Suprapubic skin (tissue), 4 donors: Measurements from ENCODE around the gene DPYSL3. TPM values are rescaled to one million over a fixed set of nuclear protein-coding genes. Genes with fewer than 3 reads are reported as not detected.
A peak's percentile ranks its signal among the peaks of the same experiment; 100 is the strongest.

Source experiments
- DNase-seq, 2 donors: peaks; one replicate each; pipeline ENCODE4 v3.0.0-alpha.2; 2019; ENCODE audit warnings: low spot score in 2 of 2
- H3K27ac ChIP-seq: fragments of 200-600 bp; sonication (generic); one replicate; pipeline ENCODE4 v1.5.1; 2019
- H3K27me3 ChIP-seq: fragments of 200-600 bp; sonication (generic); one replicate; pipeline ENCODE4 v1.5.1; 2019
- H3K36me3 ChIP-seq: fragments of 200-600 bp; sonication (generic); one replicate; pipeline ENCODE4 v1.5.1; 2019
- H3K4me1 ChIP-seq: fragments of 200-600 bp; sonication (generic); one replicate; pipeline ENCODE4 v1.5.1; 2019
- H3K4me3 ChIP-seq: fragments of 200-600 bp; sonication (generic); one replicate; pipeline ENCODE4 v1.5.1; 2019; ENCODE audit warnings: mild to moderate bottlenecking
- H3K9me3 ChIP-seq: fragments of 200-600 bp; sonication (generic); one replicate; pipeline ENCODE4 v1.5.1; 2019
- EP300 ChIP-seq: sonication (generic); formaldehyde crosslinking; IDR thresholded peaks from one replicate; pipeline ENCODE4 v1.6.1; 2017; ENCODE audit warnings: antibody characterized with exemption
- POLR2A ChIP-seq, 2 donors: fragments of 450-650 bp; IDR thresholded peaks; one replicate each; pipeline ENCODE4 v1.6.1; 2017; ENCODE audit warnings: antibody characterized with exemption in 2 of 2, mild to moderate bottlenecking in 2 of 2, moderate library complexity in 2 of 2
- POLR2AphosphoS5 ChIP-seq, 3 donors: sonication (generic); formaldehyde crosslinking; IDR thresholded peaks; one replicate each; pipeline ENCODE4 v1.6.1; 2017; ENCODE audit warnings: antibody characterized with exemption in 3 of 3
- WGBS: methylation state at CpG from one replicate; pipeline ENCODE4 v1.1.5; 2018; 5-methylcytosine and 5-hydroxymethylcytosine counted together
- total RNA-seq, 4 donors: library from RNA; depleted of rRNA; stranded (reverse); fragments of >200 nt; gene quantifications; one replicate each; pipeline ENCODE4 v1.1.0, GENCODE V29; 2016
- TF ChIP-seq, protein P1 (sequence below), 2 donors: fragments of 200-600 bp in 1 of 2; fragments of 450-650 bp in 1 of 2; sonication (generic) in 1 of 2; IDR thresholded peaks; one replicate each; pipeline ENCODE4 v1.5.1; 2016 to 2019; ENCODE audit warnings: antibody characterized with exemption in 2 of 2, mild to moderate bottlenecking in 1 of 2, moderate library complexity in 1 of 2

The DPYSL3 gene
- total RNA-seq, 4 donors from 2014 or later: 12.0 to 22.2 (median 16.6) TPM

DNA sequence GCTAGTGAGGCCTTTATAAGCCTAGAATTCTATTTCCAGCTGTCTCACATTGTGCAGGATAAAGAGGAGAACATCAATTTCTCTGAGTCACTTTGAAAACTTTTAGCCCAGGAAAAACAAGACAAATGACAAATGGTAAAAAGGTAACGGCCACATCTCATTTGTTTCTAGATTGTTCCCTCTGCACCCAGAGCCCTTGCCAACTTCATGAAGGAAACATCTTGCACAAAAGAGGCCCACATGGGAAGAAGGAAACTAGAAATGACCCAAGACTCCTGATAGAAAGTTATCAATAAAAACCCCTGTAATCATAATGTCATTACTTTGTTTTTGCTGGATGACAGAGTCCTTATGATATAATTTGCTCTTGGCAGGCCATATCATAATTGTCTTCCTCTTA is 5.3 kb downstream of the DPYSL3 start:
- no peak overlapping the region for H3K4me3 ChIP-seq
- no peaks in the 10 kb centered on the region for H3K9me3 ChIP-seq
- peaks cover 30% of the 10 kb centered on the region for H3K4me1 ChIP-seq
- 49% methylated on average over 1 of the region's 1 CpG for WGBS
- no peak for TF ChIP-seq EP300
- TF ChIP-seq, protein P1, sequence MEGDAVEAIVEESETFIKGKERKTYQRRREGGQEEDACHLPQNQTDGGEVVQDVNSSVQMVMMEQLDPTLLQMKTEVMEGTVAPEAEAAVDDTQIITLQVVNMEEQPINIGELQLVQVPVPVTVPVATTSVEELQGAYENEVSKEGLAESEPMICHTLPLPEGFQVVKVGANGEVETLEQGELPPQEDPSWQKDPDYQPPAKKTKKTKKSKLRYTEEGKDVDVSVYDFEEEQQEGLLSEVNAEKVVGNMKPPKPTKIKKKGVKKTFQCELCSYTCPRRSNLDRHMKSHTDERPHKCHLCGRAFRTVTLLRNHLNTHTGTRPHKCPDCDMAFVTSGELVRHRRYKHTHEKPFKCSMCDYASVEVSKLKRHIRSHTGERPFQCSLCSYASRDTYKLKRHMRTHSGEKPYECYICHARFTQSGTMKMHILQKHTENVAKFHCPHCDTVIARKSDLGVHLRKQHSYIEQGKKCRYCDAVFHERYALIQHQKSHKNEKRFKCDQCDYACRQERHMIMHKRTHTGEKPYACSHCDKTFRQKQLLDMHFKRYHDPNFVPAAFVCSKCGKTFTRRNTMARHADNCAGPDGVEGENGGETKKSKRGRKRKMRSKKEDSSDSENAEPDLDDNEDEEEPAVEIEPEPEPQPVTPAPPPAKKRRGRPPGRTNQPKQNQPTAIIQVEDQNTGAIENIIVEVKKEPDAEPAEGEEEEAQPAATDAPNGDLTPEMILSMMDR (IDR thresholded peaks at IDR 0.05): no peak
- no peak for TF ChIP-seq POLR2A (IDR thresholded peaks at IDR 0.05)
- TF ChIP-seq POLR2AphosphoS5 (IDR thresholded peaks at IDR 0.05): no peak
- no peaks in the 10 kb centered on the region for H3K36me3 ChIP-seq
- peaks cover 11% of the 10 kb centered on the region for H3K27me3 ChIP-seq
- DNase-seq: no peak
- peak overlapping the region; percentile 54 for H3K27ac ChIP-seq

DNA sequence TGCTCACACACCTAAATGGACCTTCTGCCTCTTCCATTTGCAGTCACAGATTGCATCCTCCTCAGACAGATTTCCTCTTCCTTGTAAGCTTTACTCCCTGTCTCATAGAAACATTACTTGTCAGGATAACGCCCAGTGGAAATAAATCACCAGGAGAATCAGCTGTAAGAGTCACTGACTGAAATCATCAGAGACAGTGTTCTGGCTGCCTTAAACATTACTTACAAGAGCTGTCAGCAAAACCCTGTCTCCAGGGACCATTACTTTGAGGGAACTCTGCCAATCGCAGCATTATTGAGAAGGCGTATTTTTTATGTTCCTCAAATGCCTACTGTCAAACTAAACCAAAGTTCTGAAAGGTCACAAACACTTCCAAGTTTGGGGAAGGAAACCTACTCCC is 5.9 kb downstream of the DPYSL3 start:
- Histone ChIP-seq H3K27me3 (peaks cover 6% of the 10 kb centered on the region), H3K27ac (peak overlapping the region; percentile 54), H3K4me1 (peaks cover 25% of the 10 kb centered on the region), H3K36me3 (no peaks in the 10 kb centered on the region), H3K9me3 (no peaks in the 10 kb centered on the region), H3K4me3 (no peak overlapping the region)
- DNase-seq: no peak
- 17% methylated on average over 3 of the region's 3 CpGs for WGBS
- TF ChIP-seq, protein P1 (IDR thresholded peaks at IDR 0.05): no peak
- no peak for TF ChIP-seq EP300
- no peak for TF ChIP-seq POLR2AphosphoS5 (IDR thresholded peaks at IDR 0.05)
- TF ChIP-seq POLR2A (IDR thresholded peaks at IDR 0.05): no peak

DNA sequence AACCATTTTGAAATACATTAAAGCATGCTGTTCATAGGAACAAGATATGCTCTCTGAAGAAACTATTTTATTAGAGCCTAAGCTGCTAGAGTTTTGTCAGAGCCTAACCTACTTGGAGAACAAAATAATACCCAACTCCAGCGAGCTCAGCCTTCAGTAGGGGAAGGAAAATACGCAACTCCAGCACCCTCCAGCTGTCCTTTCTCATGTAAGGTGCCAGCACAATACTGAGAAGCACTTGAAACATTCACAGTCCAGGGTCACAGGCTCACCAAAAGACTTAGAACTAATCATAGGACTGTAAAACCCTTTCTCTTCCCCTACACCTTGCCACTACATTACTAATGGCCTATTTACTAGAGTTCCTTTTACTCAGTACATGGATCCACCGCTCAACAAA is 18.9 kb downstream of the DPYSL3 start:
- 84% methylated on average over 3 of the region's 3 CpGs for WGBS
- Histone ChIP-seq H3K36me3 (no peaks in the 10 kb centered on the region), H3K27me3 (no peaks in the 10 kb centered on the region), H3K4me1 (no peaks in the 10 kb centered on the region), H3K4me3 (no peak overlapping the region), H3K9me3 (no peaks in the 10 kb centered on the region), H3K27ac (no peak overlapping the region)
- TF ChIP-seq, protein P1 (IDR thresholded peaks at IDR 0.05): no peak
- TF ChIP-seq POLR2A (IDR thresholded peaks at IDR 0.05) (no peak), POLR2AphosphoS5 (IDR thresholded peaks at IDR 0.05) (no peak), EP300 (no peak)
- DNase-seq: no peak

DNA sequence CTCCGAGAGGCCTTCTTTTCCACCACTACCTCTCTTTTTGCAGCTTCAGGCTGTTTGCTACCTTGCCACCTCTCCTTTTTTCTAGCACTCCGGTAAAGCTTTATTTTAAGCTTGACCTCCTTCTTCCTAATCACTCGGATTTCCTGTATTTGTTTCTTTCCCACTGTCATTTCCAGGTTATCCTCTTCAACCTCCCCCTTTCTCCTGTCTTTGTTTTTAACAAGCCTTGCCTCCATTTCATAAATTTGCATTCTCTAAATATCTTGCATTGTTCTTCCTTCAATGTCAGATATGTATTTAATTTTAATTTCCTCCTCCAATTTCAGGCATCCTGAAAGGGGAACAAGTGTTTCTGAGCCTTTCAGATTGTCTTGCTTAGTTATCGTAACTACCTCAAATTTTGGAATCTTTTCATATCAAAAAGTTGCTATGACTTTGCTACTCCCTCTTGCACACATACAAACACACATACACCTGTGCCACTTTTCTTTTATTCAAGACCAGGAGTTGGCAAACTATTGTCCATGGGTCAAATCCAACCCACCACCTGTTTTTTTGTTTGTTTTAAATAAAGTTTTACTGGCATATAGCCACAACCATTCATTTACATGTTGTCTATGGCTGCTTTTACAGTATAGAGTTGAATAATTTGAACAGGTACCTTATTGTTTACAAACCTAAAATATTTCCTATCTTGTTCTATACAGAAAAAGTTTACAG is 22.7 kb downstream of the DPYSL3 start:
- no peak for DNase-seq
- Histone ChIP-seq H3K27me3 (no peaks in the 10 kb centered on the region), H3K4me3 (no peak overlapping the region), H3K9me3 (no peaks in the 10 kb centered on the region), H3K27ac (no peak overlapping the region), H3K36me3 (no peaks in the 10 kb centered on the region), H3K4me1 (peaks cover 30% of the 10 kb centered on the region)
- 64% methylated on average over 4 of the region's 4 CpGs for WGBS
- TF ChIP-seq, protein P1 (IDR thresholded peaks at IDR 0.05): no peak
- no peak for TF ChIP-seq EP300
- no peak for TF ChIP-seq POLR2A (IDR thresholded peaks at IDR 0.05)
- no peak for TF ChIP-seq POLR2AphosphoS5 (IDR thresholded peaks at IDR 0.05)

DNA sequence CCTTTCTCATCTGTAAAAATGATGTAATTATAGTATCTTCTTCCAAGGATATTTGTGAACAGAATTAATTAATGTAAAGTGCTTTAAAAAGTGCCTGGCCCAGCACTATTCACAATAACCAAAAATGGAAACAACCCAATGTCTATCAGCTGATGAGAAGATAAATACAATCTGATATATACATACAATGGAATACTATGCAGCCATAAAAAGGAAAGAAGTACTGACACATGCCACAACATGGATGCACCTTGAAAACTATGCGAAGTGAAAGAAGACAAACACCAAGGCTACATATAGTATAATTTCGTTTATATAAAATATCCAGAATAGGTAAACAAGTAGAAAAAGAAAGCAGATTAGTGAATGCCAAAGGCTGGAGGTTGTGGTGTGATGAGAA is 24.1 kb downstream of the DPYSL3 start:
- Histone ChIP-seq H3K27ac (no peak overlapping the region), H3K4me3 (no peak overlapping the region), H3K4me1 (peaks cover 35% of the 10 kb centered on the region), H3K27me3 (no peaks in the 10 kb centered on the region), H3K36me3 (no peaks in the 10 kb centered on the region), H3K9me3 (no peaks in the 10 kb centered on the region)
- TF ChIP-seq, protein P1 (IDR thresholded peaks at IDR 0.05): no peak
- no peak for DNase-seq
- WGBS: 85% methylated on average over 2 of the region's 2 CpGs
